ENCODE results near the gene PI16.
A peak's percentile ranks its signal among the peaks of the same experiment; 100 is the strongest.

Gene PI16

GRCh38 chr6:36958775-36959554 lies 4.4 kb downstream of the PI16 start:
- no peak for DNase-seq

- no peak for DNase-seq
These were observed 5.2 kb downstream of the PI16 start for GRCh38 chr6:36959555-36960250.

- DNase-seq = no peak
These were observed 7.2 kb downstream of the PI16 start for GRCh38 chr6:36961441-36962435.

GRCh38 chr6:36962874-36963273 lies 8.3 kb downstream of the PI16 start:
- peak; percentile 0 for DNase-seq

GRCh38 chr6:36963451-36964290 lies 9.1 kb downstream of the PI16 start:
- DNase-seq = peak; percentile 0

GRCh38 chr6:36964349-36964748 lies 9.8 kb downstream of the PI16 start:
- DNase-seq = no peak

GRCh38 chr6:36964908-36965307 lies 10.4 kb downstream of the PI16 start:
- DNase-seq = no peak

GRCh38 chr6:36967301-36967700 lies 12.8 kb downstream of the PI16 start:
- no peak for DNase-seq

- DNase-seq = no peak
These were observed 13.2 kb downstream of the PI16 start for GRCh38 chr6:36967757-36968156.

- no peak for DNase-seq
These were observed 13.9 kb downstream of the PI16 start for GRCh38 chr6:36968266-36968977.

- no peak for DNase-seq
These were observed 14.7 kb downstream of the PI16 start for GRCh38 chr6:36969240-36969691.

GRCh38 chr6:36969988-36970891 lies 15.7 kb downstream of the PI16 start:
- DNase-seq = no peak

- DNase-seq = no peak
These were observed 16.6 kb downstream of the PI16 start for GRCh38 chr6:36970892-36971842.

- DNase-seq = no peak
These were observed 17.6 kb downstream of the PI16 start for GRCh38 chr6:36971921-36972673.

- DNase-seq = no peak
These were observed 18.7 kb downstream of the PI16 start for GRCh38 chr6:36973190-36973589.

- DNase-seq = no peak
These were observed 19.1 kb downstream of the PI16 start for GRCh38 chr6:36973647-36974046.

GRCh38 chr6:36975231-36976006 lies 20.9 kb downstream of the PI16 start:
- DNase-seq = no peak

- DNase-seq = no peak
These were observed 21.4 kb downstream of the PI16 start for GRCh38 chr6:36976007-36976264.

All from NCI-H1436 (cell line).